SU-DHL-6 (cell line): ENCODE data around the gene ZBTB37.

Source experiments
- H2AFZ ChIP-seq: fragments of 200-600 bp; sonication (generic); 2 replicates; pipeline ENCODE4 v1.6.1; 2014; ENCODE audit warnings: low read depth, mild to moderate bottlenecking, moderate library complexity, mixed read lengths, antibody characterized with exemption, low read length; ENCODE audit not compliant: severe bottlenecking
- H3F3A ChIP-seq: fragments of 200-600 bp; shearing (Covaris generic); 2 replicates; pipeline ENCODE4 v1.6.0; 2016; ENCODE audit warnings: antibody characterized with exemption, mild to moderate bottlenecking; ENCODE audit not compliant: insufficient read depth
- H3K27ac ChIP-seq: fragments of 200-600 bp; sonication (generic); 2 replicates; pipeline ENCODE4 v1.5.1; 2016; ENCODE audit warnings: low read depth, mild to moderate bottlenecking, low read length, moderate library complexity, mixed read lengths
- H3K27me3 ChIP-seq: fragments of 200-600 bp; sonication (generic), shearing (Covaris generic); 2 replicates; pipeline ENCODE4 v1.6.0; 2014; ENCODE audit warnings: mild to moderate bottlenecking, low read length
- H3K36me3 ChIP-seq: fragments of 200-600 bp; sonication (generic); 2 replicates; pipeline ENCODE4 v1.6.1; 2014; ENCODE audit warnings: mild to moderate bottlenecking, low read length, mixed read lengths
- H3K4me2 ChIP-seq: fragments of 300-600, 200-600 bp; shearing (Covaris generic), sonication (generic); 2 replicates; pipeline ENCODE4 v1.6.0; 2014; ENCODE audit warnings: low read length, low read depth, mild to moderate bottlenecking; ENCODE audit not compliant: poor library complexity, severe bottlenecking
- H3K4me3 ChIP-seq: fragments of 200-600 bp; sonication (generic); 2 replicates; pipeline ENCODE4 v1.5.1; 2014; ENCODE audit warnings: antibody characterized with exemption, low read length, mild to moderate bottlenecking, mixed read lengths; ENCODE audit not compliant: insufficient read depth, poor library complexity, severe bottlenecking
- H3K79me2 ChIP-seq: fragments of 200-600 bp; sonication (generic); 2 replicates; pipeline ENCODE4 v1.6.1; 2014; ENCODE audit warnings: mild to moderate bottlenecking, low read length, moderate library complexity; ENCODE audit not compliant: insufficient read depth
- H3K9ac ChIP-seq: fragments of 200-600 bp; sonication (generic); 2 replicates; pipeline ENCODE4 v1.7.0; 2014; ENCODE audit warnings: mild to moderate bottlenecking, low read length
- H3K9me2 ChIP-seq: fragments of 200-600 bp; sonication (generic); replicated peaks from 2 replicates; pipeline ENCODE4 v1.6.1; 2014; ENCODE audit warnings: low read length; ENCODE audit not compliant: insufficient read depth
- H3K9me3 ChIP-seq: fragments of 200-600 bp; sonication (generic); 2 replicates; pipeline ENCODE4 v1.6.1; 2014; ENCODE audit warnings: low read length, mixed read lengths; ENCODE audit not compliant: insufficient read depth
- H4K20me1 ChIP-seq: fragments of 200-600 bp; sonication (generic); 2 replicates; pipeline ENCODE4 v1.6.1; 2014; ENCODE audit warnings: low read depth, mild to moderate bottlenecking, antibody characterized with exemption, low read length, moderate library complexity, mixed read lengths
- EZH2phosphoT487 ChIP-seq: fragments of 200-600 bp; sonication (generic), shearing (Covaris generic); conservative IDR thresholded peaks from 2 replicates; pipeline ENCODE4 v1.6.1; 2018; ENCODE audit warnings: mild to moderate bottlenecking, antibody characterized with exemption, low read length, moderate library complexity, mixed read lengths
- TF ChIP-seq, protein P1 (sequence below): fragments of 200-600 bp; sonication (generic); IDR thresholded peaks from one replicate; pipeline ENCODE4 v1.5.1; 2017; ENCODE audit warnings: antibody characterized with exemption, mild to moderate bottlenecking, low read length, moderate library complexity; ENCODE audit not compliant: insufficient read depth, poor library complexity, severe bottlenecking

ZBTB37 gene

DNA sequence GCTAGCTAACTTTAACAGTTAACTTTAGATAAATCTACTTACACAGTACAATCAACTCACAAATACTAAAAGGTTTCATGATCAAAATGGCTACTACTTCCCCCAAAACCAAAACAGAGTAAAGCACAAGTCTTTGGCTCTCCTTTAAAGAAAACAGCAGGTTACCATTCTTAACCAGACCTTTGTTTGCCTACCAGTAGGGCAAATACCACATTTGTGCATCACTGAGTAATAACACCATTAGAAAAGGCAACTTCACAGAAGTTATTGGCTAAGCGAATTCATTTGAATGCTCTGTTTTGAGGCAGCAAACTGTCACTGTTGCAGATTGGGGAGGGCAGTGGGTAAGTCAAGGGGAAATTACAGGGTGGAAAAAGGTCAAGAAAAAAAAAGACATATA lies 66.3 kb downstream of the ZBTB37 start:
- H2AFZ ChIP-seq, result no peak overlapping the region
- H3K27me3 ChIP-seq, result no peaks in the 10 kb centered on the region
- no peak overlapping the region for H3K4me2 ChIP-seq
- H3K9me3 ChIP-seq, result no peaks in the 10 kb centered on the region
- no peaks in the 10 kb centered on the region for H3K79me2 ChIP-seq
- no peak for TF ChIP-seq EZH2phosphoT487
- TF ChIP-seq, protein P1, sequence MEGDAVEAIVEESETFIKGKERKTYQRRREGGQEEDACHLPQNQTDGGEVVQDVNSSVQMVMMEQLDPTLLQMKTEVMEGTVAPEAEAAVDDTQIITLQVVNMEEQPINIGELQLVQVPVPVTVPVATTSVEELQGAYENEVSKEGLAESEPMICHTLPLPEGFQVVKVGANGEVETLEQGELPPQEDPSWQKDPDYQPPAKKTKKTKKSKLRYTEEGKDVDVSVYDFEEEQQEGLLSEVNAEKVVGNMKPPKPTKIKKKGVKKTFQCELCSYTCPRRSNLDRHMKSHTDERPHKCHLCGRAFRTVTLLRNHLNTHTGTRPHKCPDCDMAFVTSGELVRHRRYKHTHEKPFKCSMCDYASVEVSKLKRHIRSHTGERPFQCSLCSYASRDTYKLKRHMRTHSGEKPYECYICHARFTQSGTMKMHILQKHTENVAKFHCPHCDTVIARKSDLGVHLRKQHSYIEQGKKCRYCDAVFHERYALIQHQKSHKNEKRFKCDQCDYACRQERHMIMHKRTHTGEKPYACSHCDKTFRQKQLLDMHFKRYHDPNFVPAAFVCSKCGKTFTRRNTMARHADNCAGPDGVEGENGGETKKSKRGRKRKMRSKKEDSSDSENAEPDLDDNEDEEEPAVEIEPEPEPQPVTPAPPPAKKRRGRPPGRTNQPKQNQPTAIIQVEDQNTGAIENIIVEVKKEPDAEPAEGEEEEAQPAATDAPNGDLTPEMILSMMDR, result no peak
- no peak overlapping the region for H3K9ac ChIP-seq
- no peak overlapping the region for H3K27ac ChIP-seq
- no peaks in the 10 kb centered on the region for H4K20me1 ChIP-seq
- H3F3A ChIP-seq, result peaks cover 4% of the 10 kb centered on the region; the same call in 1 of the 2 replicates
- H3K36me3 ChIP-seq, result peaks cover 37% of the 10 kb centered on the region
- H3K4me3 ChIP-seq, result no peak overlapping the region
- H3K9me2 ChIP-seq, result no peaks in the 10 kb centered on the region

DNA sequence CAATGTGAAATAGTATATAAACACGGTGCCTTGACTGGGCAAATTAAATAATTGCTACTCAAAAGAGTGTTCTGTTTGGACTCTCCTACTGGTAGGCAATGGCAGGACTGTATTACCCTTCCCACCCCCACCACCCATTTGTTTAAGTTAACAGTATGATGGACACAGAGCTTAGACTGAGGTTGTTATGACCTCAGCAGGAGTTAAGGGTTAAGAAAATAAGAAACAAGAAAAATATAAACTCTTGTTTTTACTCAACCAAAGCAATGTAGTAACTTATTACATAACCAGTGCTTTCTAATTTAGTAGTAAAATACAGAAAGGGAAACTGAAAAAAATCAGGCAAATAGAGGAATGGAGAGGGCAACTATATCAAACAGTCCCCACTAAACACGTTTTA lies 68.9 kb downstream of the ZBTB37 start:
- no peaks in the 10 kb centered on the region for H3K9me2 ChIP-seq
- peaks cover 4% of the 10 kb centered on the region; the same call in 1 of the 2 replicates for H3F3A ChIP-seq
- no peak overlapping the region for H3K4me2 ChIP-seq
- no peak for TF ChIP-seq EZH2phosphoT487
- TF ChIP-seq, protein P1, result no peak
- H3K9me3 ChIP-seq, result no peaks in the 10 kb centered on the region
- no peak overlapping the region for H3K27ac ChIP-seq
- no peaks in the 10 kb centered on the region for H4K20me1 ChIP-seq
- no peak overlapping the region for H3K9ac ChIP-seq
- H3K27me3 ChIP-seq, result no peaks in the 10 kb centered on the region
- no peak overlapping the region for H3K4me3 ChIP-seq
- H2AFZ ChIP-seq, result no peak overlapping the region
- no peaks in the 10 kb centered on the region for H3K79me2 ChIP-seq
- H3K36me3 ChIP-seq, result peaks cover 41% of the 10 kb centered on the region

DNA sequence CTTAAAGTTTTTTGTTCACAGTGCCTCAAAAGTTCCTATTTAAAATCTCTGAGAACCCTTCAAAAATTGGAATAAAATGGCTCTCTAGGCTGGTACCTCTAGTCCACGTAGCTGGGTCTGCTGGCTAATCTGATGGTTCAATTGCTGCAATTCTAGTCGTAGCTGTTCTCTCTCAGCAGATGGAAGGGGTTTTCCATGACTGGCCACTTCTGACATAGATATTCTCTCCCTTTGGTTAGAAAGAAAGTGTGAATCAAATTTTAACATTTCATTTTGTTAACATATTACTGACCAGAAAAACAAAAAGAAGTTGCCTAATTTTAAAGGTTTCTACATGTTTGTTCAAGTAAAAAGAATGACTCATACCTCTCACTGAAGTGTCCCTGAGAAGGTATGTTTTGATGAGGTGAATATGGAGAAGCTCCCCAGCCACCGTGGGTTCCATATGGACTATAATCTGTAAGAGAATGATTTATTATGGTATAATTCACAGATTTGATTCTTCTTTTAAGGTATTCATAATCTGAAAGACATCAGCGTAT lies 78.3 kb downstream of the ZBTB37 start:
- Histone ChIP-seq H3K36me3 (peaks cover 26% of the 10 kb centered on the region), H3K79me2 (no peaks in the 10 kb centered on the region), H4K20me1 (no peaks in the 10 kb centered on the region), H3K27me3 (no peaks in the 10 kb centered on the region), H3K4me3 (no peak overlapping the region), H3K9ac (no peak overlapping the region), H2AFZ (no peak overlapping the region), H3K9me2 (no peaks in the 10 kb centered on the region), H3K9me3 (no peaks in the 10 kb centered on the region), H3K27ac (no peak overlapping the region), H3F3A (no peaks in the 10 kb centered on the region), H3K4me2 (no peak overlapping the region)
- TF ChIP-seq EZH2phosphoT487, result no peak
- TF ChIP-seq, protein P1, result no peak

DNA sequence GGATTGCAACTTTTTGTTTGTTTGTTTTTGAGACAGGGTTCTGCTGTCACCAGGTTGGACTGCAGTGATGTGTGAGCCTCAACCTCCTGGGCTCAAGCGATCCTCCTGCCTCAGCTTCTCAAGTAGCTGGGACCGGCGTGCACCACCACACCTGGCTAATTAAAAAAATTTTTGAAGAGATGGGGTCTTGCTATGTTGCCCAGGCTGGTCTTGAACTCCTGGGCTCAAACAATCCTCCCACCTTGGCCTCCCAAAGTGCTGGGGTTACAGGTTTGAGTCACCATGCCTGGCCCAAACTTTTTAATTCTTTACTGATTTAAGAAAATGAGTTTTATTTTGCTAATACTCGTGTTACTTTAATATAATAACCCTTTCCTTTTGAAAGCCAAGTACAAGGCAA lies 80.4 kb downstream of the ZBTB37 start:
- TF ChIP-seq, protein P1, result no peak
- TF ChIP-seq EZH2phosphoT487, result no peak
- Histone ChIP-seq H3K27me3 (no peaks in the 10 kb centered on the region), H4K20me1 (no peaks in the 10 kb centered on the region), H3K9me2 (no peaks in the 10 kb centered on the region), H3K4me2 (no peak overlapping the region), H2AFZ (no peak overlapping the region), H3K9ac (no peak overlapping the region), H3K27ac (no peak overlapping the region), H3K79me2 (no peaks in the 10 kb centered on the region), H3K9me3 (no peaks in the 10 kb centered on the region), H3F3A (no peaks in the 10 kb centered on the region), H3K36me3 (peaks cover 30% of the 10 kb centered on the region), H3K4me3 (no peak overlapping the region)
